Prostate gland (tissue), 2 donors: Measurements from ENCODE around the gene OPTN.

Experiments
- POLR2A ChIP-seq: fragments of 450-650 bp; IDR thresholded peaks from one replicate; pipeline ENCODE4 v1.6.1; 2016; ENCODE audit warnings: antibody characterized with exemption, mild to moderate bottlenecking
- POLR2AphosphoS5 ChIP-seq: sonication (generic); formaldehyde crosslinking; IDR thresholded peaks from one replicate; pipeline ENCODE4 v1.6.1; 2017; ENCODE audit warnings: antibody characterized with exemption
- TF ChIP-seq, protein P1 (sequence below), 4 experiments: fragments of 200-600 bp in 2 of 4; fragments of 450-650 bp in 2 of 4; sonication (generic) in 2 of 4; IDR thresholded peaks; 1 replicate in 3 of 4; 2 replicates in 1 of 4; pipeline ENCODE4 v1.5.1; 2016 to 2019; ENCODE audit warnings: antibody characterized with exemption in 4 of 4, mild to moderate bottlenecking in 2 of 4, moderate library complexity in 2 of 4

DNA sequence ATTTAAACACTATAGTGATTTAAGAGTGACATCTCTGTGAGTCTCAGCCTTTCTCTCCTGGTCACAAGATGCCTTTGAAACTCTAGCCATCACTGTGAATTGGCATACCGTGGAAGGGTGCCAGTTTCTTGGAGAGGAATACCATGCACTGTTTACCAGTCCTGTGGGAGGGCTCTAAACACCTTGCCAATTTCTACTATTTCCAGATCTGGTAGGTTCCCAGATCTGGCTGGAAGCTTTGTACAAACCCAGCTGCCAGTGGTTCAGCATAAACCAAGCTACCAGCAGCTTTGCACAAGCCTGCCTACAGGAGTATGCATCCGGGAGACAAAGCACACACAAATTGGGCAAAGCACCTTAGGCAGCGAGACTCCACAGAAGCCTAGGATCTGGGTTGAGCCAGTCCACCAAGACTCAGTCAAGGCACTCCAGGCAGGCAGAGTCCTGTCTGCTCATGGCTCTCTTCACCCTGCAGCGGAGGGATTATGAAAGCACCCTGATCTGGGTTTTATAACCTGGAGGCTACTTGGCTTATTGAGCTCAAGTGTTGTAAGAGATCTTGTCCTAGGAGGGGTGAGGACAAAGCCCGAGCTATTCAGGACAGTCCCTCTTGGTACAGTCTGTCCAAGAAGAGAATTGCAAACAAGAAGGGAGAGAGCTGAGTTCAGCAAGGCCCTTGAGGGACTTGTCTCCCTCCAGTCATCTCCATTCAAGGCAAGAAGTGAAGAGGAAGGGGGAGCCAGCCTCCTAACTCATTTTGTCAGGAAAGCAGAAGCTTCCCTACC lies 85.0 kb downstream of the OPTN start:
- TF ChIP-seq, protein P1, sequence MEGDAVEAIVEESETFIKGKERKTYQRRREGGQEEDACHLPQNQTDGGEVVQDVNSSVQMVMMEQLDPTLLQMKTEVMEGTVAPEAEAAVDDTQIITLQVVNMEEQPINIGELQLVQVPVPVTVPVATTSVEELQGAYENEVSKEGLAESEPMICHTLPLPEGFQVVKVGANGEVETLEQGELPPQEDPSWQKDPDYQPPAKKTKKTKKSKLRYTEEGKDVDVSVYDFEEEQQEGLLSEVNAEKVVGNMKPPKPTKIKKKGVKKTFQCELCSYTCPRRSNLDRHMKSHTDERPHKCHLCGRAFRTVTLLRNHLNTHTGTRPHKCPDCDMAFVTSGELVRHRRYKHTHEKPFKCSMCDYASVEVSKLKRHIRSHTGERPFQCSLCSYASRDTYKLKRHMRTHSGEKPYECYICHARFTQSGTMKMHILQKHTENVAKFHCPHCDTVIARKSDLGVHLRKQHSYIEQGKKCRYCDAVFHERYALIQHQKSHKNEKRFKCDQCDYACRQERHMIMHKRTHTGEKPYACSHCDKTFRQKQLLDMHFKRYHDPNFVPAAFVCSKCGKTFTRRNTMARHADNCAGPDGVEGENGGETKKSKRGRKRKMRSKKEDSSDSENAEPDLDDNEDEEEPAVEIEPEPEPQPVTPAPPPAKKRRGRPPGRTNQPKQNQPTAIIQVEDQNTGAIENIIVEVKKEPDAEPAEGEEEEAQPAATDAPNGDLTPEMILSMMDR (IDR thresholded peaks at IDR 0.05), result no peak
- TF ChIP-seq POLR2A, result no peak
- no peak for TF ChIP-seq POLR2AphosphoS5
